Mucosa of descending colon (tissue), 3 donors: ENCODE data around the gene TBL1X. TPM values are rescaled to one million over a fixed set of nuclear protein-coding genes. Genes with fewer than 3 reads are reported as not detected.

ENCODE experiments used
- ATAC-seq: fragments of 200-7000 bp; cut with Tn5 transposase; one replicate; pipeline ENCODE4 v1.9.1; 2020; ENCODE audit warnings: mild to moderate bottlenecking, moderate library complexity
- DNase-seq, 3 donors: peaks; one replicate each; pipeline ENCODE4 v3.0.0-alpha.2; 2020
- H3K36me3 ChIP-seq: fragments of 200-600 bp; one replicate; pipeline ENCODE4 v1.8.0; 2021; ENCODE audit warnings: low read depth, mild to moderate bottlenecking
- H3K4me1 ChIP-seq: fragments of 200-600 bp; one replicate; pipeline ENCODE4 v1.8.0; 2021; ENCODE audit warnings: low read depth, mild to moderate bottlenecking
- H3K4me3 ChIP-seq: fragments of 200-600 bp; one replicate; pipeline ENCODE4 v1.8.0; 2021; ENCODE audit warnings: mild to moderate bottlenecking
- H3K9me3 ChIP-seq: fragments of 200-600 bp; one replicate; pipeline ENCODE4 v1.8.0; 2021; ENCODE audit warnings: mild to moderate bottlenecking
- CTCF ChIP-seq: fragments of 200-600 bp; IDR thresholded peaks from one replicate; pipeline ENCODE4 v1.8.0; 2022; ENCODE audit warnings: antibody characterized with exemption, mild to moderate bottlenecking
- intact Hi-C, 2 donors: fragments of 100-400 bp; cut with DNase I in 1 of 2; cut with micrococcal nuclease in 1 of 2; formaldehyde crosslinking; loops; one replicate each; pipeline versions ENCODE4 v1.11.0 to v1.11.1; 2022; cut with DNase I, micrococcal nuclease
- total RNA-seq, 3 donors: library from RNA; stranded (reverse); fragmentation: NEBNext Ultra II Directional in 2 of 3; extraction: Animal tissue kit (Norgen Biotek cat#: 25700) in 2 of 3; gene quantifications; one replicate each; pipeline versions ENCODE4 v1.2.1 to v1.2.4, GENCODE V29; 2021 to 2023
- donor health status: DM: no; HTN: no; CAD: no; lungs with moderate emphysema.
- donor health status: DM: no; HTN: no; CAD: no.
- donor health status: DM: no; HTN: yes; CAD: no.

The TBL1X gene
- total RNA-seq, 3 donors from 2014 or later: 12.1 to 26.6 (median 16.3) TPM

DNA sequence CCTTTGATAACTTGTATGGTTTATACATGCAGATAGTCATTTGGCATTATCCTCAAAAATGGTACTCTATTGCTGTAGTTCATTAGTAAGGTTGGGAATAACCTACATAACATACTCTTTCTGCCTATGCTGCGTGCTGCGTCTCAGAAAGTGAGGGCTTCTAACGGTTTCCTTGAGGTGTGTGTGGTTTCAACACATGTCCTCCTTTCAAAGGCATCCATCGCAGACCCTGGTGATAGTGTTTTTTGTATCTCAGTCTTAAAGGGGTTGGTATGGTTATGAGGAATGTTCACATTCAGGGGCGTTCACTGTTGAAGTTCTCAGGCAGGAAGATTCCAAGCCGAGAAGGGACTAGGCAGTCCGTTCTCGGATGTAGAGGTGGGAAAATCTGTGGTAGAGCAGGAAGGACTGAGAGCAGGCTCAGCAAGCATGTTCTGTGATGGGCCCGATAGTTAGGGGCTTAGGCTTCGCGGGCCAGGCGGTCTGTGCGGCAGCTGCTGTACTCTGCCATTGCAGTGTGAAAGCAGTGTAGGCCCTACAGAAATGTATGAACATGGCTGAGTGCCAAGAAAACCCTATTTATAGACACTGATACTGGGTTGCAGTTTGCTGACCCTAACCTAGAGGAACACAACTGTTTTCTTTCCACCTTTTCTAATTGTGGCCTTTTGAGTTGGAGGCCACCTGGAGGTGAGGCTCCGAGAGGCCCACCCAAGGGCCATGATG is 177.6 kb downstream of the TBL1X start:
- TF ChIP-seq CTCF: no peak
- H3K4me1 ChIP-seq: no peaks in the 10 kb centered on the region
- no peak for DNase-seq
- H3K9me3 ChIP-seq: no peaks in the 10 kb centered on the region
- no peak overlapping the region for H3K4me3 ChIP-seq
- no peaks in the 10 kb centered on the region for H3K36me3 ChIP-seq
- ATAC-seq: no peak
- intact Hi-C loops: no loop called here

DNA sequence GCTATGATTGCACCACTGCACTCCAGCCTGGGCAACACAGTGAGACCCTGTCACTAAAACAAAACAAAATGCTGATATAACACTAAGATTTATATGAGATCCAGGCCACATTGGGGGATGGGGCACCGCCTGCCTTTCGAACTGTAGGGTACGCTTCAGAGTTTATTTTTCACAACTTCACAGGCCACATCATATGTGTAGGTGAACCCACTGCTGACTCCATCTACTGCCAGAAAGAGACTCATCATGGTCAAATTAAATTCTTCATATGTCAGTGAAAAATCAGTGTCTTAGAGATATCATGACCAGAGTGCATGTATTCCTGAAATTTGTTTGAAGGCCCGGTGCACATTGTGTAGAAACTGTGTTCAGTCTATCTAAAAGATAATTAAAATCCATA is 178.9 kb downstream of the TBL1X start:
- DNase-seq: no peak
- intact Hi-C loops: no loop called here
- Histone ChIP-seq H3K4me3 (no peak overlapping the region), H3K4me1 (no peaks in the 10 kb centered on the region), H3K36me3 (no peaks in the 10 kb centered on the region), H3K9me3 (no peaks in the 10 kb centered on the region)
- no peak for TF ChIP-seq CTCF
- no peak for ATAC-seq

DNA sequence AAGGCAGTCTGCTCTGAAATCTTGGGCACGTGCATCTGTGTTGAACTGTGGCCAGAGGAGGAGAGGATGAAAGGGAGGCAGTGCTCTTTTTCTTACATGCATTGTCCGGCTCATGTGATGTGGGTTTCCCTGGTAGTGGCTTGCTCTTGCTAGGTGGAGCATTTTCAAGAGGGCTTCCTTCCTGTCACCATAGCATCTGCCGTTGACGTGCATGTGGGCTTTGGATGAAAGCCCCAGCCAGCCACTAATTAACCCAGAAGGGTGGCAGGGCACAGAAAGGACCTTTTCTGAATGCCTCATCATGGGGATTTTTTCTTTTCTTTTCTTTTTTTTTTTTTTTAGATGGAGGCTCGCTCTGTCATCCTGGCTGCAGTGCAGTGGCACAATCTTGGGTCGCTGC is 179.5 kb downstream of the TBL1X start:
- Histone ChIP-seq H3K36me3 (no peaks in the 10 kb centered on the region), H3K9me3 (no peaks in the 10 kb centered on the region), H3K4me3 (no peak overlapping the region), H3K4me1 (no peaks in the 10 kb centered on the region)
- DNase-seq: no peak
- TF ChIP-seq CTCF: no peak
- no peak for ATAC-seq
- intact Hi-C loops: no loop called here

DNA sequence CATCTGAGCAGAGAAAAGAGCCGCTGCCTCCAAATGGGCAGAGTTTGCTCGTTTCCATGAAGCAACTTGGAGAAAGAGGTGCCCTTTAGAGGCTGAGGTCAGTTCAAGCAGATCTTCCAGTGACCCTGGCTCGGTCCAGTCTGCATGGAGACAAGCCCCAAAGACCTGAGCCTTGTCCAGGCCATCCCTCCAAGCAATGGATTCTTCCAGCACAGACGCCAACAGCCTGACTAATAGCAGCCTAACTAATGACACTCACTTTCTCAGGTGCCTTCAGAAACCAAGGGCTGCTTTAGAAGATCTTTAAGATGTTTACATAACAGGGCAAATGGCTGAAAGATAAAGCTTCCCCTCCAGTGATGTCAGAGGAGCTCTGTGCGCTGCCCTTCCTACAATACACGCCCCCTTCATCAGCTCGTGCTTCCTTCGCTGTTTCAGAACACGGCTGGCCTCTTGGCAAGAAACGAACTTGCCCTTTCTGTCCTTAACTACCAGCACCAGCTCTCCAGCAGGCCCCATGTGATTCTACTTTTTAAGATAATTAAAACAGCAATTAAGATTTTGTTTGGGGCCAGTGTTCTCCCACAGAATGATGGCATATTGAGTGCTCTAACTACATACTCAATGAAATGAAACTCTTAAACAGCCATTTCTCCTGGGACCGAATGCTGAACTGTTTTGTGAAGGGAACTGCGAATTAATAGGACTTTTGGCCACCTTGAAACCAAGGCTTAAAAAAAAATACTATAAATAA is 181.8 kb downstream of the TBL1X start:
- H3K4me1 ChIP-seq: no peaks in the 10 kb centered on the region
- no peaks in the 10 kb centered on the region for H3K9me3 ChIP-seq
- H3K4me3 ChIP-seq: no peak overlapping the region
- no peak for TF ChIP-seq CTCF
- intact Hi-C loops: no loop called here
- DNase-seq (no peak), ATAC-seq (no peak)
- H3K36me3 ChIP-seq: no peaks in the 10 kb centered on the region

- no peak for DNase-seq
These were observed 182.6 kb downstream of the TBL1X start for GRCh38 chrX:9647431-9647830.

More at GRCh38 chrX:9647431-9647830, 182.6 kb downstream of the TBL1X start:
- Histone ChIP-seq H3K4me1 (no peaks in the 10 kb centered on the region), H3K4me3 (no peak overlapping the region), H3K36me3 (no peaks in the 10 kb centered on the region), H3K9me3 (no peaks in the 10 kb centered on the region)
- TF ChIP-seq CTCF: no peak
- intact Hi-C loops: no loop called here
- ATAC-seq: no peak
